Suprapubic skin (tissue), 4 donors: ENCODE results near the gene DIABLO. TPM values are rescaled to one million over a fixed set of nuclear protein-coding genes. Genes with fewer than 3 reads are reported as not detected.

Source experiments
- DNase-seq, 2 donors: peaks; one replicate each; pipeline ENCODE4 v3.0.0-alpha.2; 2019; ENCODE audit warnings: low spot score in 2 of 2
- H3K27ac ChIP-seq: fragments of 200-600 bp; sonication (generic); one replicate; pipeline ENCODE4 v1.5.1; 2019
- H3K27me3 ChIP-seq: fragments of 200-600 bp; sonication (generic); one replicate; pipeline ENCODE4 v1.5.1; 2019
- H3K36me3 ChIP-seq: fragments of 200-600 bp; sonication (generic); one replicate; pipeline ENCODE4 v1.5.1; 2019
- H3K4me1 ChIP-seq: fragments of 200-600 bp; sonication (generic); one replicate; pipeline ENCODE4 v1.5.1; 2019
- H3K4me3 ChIP-seq: fragments of 200-600 bp; sonication (generic); one replicate; pipeline ENCODE4 v1.5.1; 2019; ENCODE audit warnings: mild to moderate bottlenecking
- H3K9me3 ChIP-seq: fragments of 200-600 bp; sonication (generic); one replicate; pipeline ENCODE4 v1.5.1; 2019
- EP300 ChIP-seq: sonication (generic); formaldehyde crosslinking; IDR thresholded peaks from one replicate; pipeline ENCODE4 v1.6.1; 2017; ENCODE audit warnings: antibody characterized with exemption
- POLR2A ChIP-seq, 2 donors: fragments of 450-650 bp; IDR thresholded peaks; one replicate each; pipeline ENCODE4 v1.6.1; 2017; ENCODE audit warnings: antibody characterized with exemption in 2 of 2, mild to moderate bottlenecking in 2 of 2, moderate library complexity in 2 of 2
- POLR2AphosphoS5 ChIP-seq, 3 donors: sonication (generic); formaldehyde crosslinking; IDR thresholded peaks; one replicate each; pipeline ENCODE4 v1.6.1; 2017; ENCODE audit warnings: antibody characterized with exemption in 3 of 3
- WGBS: methylation state at CpG from one replicate; pipeline ENCODE4 v1.1.5; 2018; 5-methylcytosine and 5-hydroxymethylcytosine counted together
- total RNA-seq, 4 donors: library from RNA; depleted of rRNA; stranded (reverse); fragments of >200 nt; gene quantifications; one replicate each; pipeline ENCODE4 v1.1.0, GENCODE V29; 2016
- TF ChIP-seq, protein P1 (sequence below), 2 donors: fragments of 200-600 bp in 1 of 2; fragments of 450-650 bp in 1 of 2; sonication (generic) in 1 of 2; IDR thresholded peaks; one replicate each; pipeline ENCODE4 v1.5.1; 2016 to 2019; ENCODE audit warnings: antibody characterized with exemption in 2 of 2, mild to moderate bottlenecking in 1 of 2, moderate library complexity in 1 of 2

The DIABLO gene
- total RNA-seq, 4 donors from 2014 or later: 33.3 to 58.3 (median 53.3) TPM

DNA sequence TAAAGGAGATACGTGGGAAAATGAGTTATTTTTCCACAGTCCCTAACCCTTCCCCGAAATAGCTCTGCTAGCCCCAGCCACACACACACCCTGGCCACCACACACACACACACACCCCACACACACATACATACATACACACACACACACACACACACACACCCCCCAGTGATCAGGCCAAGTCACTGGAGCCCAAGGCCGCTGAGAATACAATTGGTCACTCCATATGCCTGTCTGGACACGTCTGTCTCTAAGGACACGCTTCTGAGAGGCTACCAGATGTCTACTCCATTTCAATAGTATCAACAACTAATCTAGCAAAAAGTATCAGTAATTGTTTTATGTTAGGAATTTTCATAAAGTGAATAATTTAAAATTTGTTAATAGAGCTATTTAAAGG lies 13.0 kb upstream of the DIABLO start:
- no peak overlapping the region for H3K27ac ChIP-seq
- no peaks in the 10 kb centered on the region for H3K9me3 ChIP-seq
- peaks cover 64% of the 10 kb centered on the region for H3K36me3 ChIP-seq
- H3K4me3 ChIP-seq: no peak overlapping the region
- DNase-seq: no peak
- WGBS: 85% methylated on average over 5 of the region's 5 CpGs
- H3K4me1 ChIP-seq: no peaks in the 10 kb centered on the region
- H3K27me3 ChIP-seq: no peaks in the 10 kb centered on the region
- TF ChIP-seq POLR2A (IDR thresholded peaks at IDR 0.05) (no peak), POLR2AphosphoS5 (IDR thresholded peaks at IDR 0.05) (no peak), EP300 (no peak)
- TF ChIP-seq, protein P1, sequence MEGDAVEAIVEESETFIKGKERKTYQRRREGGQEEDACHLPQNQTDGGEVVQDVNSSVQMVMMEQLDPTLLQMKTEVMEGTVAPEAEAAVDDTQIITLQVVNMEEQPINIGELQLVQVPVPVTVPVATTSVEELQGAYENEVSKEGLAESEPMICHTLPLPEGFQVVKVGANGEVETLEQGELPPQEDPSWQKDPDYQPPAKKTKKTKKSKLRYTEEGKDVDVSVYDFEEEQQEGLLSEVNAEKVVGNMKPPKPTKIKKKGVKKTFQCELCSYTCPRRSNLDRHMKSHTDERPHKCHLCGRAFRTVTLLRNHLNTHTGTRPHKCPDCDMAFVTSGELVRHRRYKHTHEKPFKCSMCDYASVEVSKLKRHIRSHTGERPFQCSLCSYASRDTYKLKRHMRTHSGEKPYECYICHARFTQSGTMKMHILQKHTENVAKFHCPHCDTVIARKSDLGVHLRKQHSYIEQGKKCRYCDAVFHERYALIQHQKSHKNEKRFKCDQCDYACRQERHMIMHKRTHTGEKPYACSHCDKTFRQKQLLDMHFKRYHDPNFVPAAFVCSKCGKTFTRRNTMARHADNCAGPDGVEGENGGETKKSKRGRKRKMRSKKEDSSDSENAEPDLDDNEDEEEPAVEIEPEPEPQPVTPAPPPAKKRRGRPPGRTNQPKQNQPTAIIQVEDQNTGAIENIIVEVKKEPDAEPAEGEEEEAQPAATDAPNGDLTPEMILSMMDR (IDR thresholded peaks at IDR 0.05): no peak

DNA sequence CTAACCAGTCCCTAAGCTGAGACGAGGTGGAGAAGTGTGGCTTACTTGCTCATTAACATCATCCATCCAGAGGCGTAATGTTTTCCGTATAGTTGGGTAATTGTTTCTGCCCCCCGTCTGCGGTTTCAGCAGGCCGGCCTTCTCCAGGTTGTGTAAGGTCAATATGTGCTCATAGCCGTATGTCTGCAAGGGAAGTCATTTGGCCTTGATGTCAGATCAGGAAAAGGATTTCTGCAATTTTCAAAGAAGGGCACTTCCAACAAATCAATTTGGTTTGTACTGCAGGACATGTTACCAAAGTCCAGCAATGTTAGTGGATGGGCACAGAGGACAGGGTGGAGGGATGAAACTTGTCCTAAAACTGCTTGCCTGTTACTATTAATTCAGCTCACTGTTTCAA lies 9.9 kb upstream of the DIABLO start:
- H3K9me3 ChIP-seq: no peaks in the 10 kb centered on the region
- WGBS: 90% methylated on average over 7 of the region's 7 CpGs
- H3K27me3 ChIP-seq: no peaks in the 10 kb centered on the region
- TF ChIP-seq, protein P1 (IDR thresholded peaks at IDR 0.05): no peak
- TF ChIP-seq POLR2AphosphoS5 (IDR thresholded peaks at IDR 0.05) (no peak), POLR2A (IDR thresholded peaks at IDR 0.05) (no peak), EP300 (no peak)
- no peak overlapping the region for H3K27ac ChIP-seq
- no peaks in the 10 kb centered on the region for H3K4me1 ChIP-seq
- peaks cover 67% of the 10 kb centered on the region for H3K36me3 ChIP-seq
- no peak overlapping the region for H3K4me3 ChIP-seq
- DNase-seq: peak in 1 of 2 donors; percentile 9

DNA sequence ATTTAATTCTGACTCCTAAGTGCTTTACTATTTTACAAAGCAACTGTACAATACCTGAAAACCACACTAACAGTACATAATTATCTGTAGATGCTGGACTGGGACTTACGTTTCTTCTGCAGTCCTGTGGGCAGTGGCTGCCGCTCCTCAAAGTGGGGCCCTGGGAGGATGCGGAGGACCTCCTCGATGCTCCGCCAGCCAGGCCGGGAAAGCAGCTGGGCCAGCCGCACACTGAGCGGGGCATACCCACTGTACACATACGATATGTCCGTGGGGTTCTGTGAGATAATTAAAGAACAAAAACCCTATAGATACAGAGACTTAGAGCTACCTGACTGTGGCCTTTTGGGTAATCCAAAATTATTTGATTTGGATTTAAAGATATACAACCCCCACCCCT lies 6.8 kb upstream of the DIABLO start:
- Histone ChIP-seq H3K4me3 (no peak overlapping the region), H3K27me3 (no peaks in the 10 kb centered on the region), H3K36me3 (peaks cover 64% of the 10 kb centered on the region), H3K9me3 (no peaks in the 10 kb centered on the region), H3K4me1 (no peaks in the 10 kb centered on the region), H3K27ac (no peak overlapping the region)
- DNase-seq: no peak
- TF ChIP-seq POLR2AphosphoS5 (IDR thresholded peaks at IDR 0.05) (no peak), POLR2A (IDR thresholded peaks at IDR 0.05) (no peak), EP300 (no peak)
- TF ChIP-seq, protein P1 (IDR thresholded peaks at IDR 0.05): no peak
- WGBS: 94% methylated on average over 10 of the region's 10 CpGs

DNA sequence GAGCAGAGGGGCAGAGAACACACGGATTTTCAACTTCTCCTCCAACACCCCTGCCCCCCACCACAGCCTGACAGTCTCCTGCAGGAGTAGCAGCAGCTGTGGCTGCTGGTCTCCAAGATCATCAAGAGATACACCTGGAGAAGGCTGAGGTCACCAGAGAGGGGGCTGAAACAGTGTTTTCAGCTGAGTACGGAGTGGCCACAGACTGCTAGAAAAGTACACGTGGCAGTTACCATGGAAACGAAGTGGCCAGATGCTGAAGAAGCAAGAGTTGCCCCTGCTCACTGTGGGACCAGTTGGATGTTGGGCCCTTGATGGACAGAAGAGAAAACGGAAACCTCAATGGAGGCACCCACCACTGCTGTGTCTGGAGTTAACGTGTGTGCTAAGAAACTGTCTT lies 4.9 kb upstream of the DIABLO start:
- Histone ChIP-seq H3K27me3 (no peaks in the 10 kb centered on the region), H3K9me3 (no peaks in the 10 kb centered on the region), H3K4me1 (peaks cover 9% of the 10 kb centered on the region), H3K4me3 (no peak overlapping the region), H3K36me3 (peaks cover 53% of the 10 kb centered on the region), H3K27ac (no peak overlapping the region)
- TF ChIP-seq POLR2A (IDR thresholded peaks at IDR 0.05) (no peak), POLR2AphosphoS5 (IDR thresholded peaks at IDR 0.05) (no peak), EP300 (no peak)
- TF ChIP-seq, protein P1 (IDR thresholded peaks at IDR 0.05): no peak
- no peak for DNase-seq
- 78% methylated on average over 6 of the region's 6 CpGs for WGBS

DNA sequence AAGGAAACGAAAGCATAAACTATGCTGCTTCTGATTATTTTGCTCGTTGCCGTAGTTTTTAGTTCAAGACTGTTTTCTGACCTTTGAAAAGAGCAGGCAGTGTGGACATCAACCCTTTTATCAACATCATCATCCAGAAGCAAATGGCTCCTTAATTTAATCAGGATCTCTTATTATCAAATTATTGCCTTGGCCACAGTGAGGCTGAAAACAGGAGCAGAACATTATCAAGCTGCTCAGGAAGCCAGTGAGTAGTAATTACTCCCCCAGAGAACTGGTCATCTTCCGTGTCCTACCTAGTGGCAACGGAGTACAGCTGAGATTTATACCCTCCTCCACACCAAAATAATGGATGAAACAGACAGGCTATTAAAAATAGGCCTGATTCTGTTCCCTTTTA lies 2.2 kb upstream of the DIABLO start:
- Histone ChIP-seq H3K27me3 (no peaks in the 10 kb centered on the region), H3K9me3 (no peaks in the 10 kb centered on the region), H3K4me1 (peaks cover 23% of the 10 kb centered on the region), H3K36me3 (peaks cover 31% of the 10 kb centered on the region), H3K27ac (no peak overlapping the region), H3K4me3 (no peak overlapping the region)
- 90% methylated on average over 5 of the region's 5 CpGs for WGBS
- TF ChIP-seq POLR2A (IDR thresholded peaks at IDR 0.05) (no peak), POLR2AphosphoS5 (IDR thresholded peaks at IDR 0.05) (no peak), EP300 (no peak)
- no peak for DNase-seq

DNA sequence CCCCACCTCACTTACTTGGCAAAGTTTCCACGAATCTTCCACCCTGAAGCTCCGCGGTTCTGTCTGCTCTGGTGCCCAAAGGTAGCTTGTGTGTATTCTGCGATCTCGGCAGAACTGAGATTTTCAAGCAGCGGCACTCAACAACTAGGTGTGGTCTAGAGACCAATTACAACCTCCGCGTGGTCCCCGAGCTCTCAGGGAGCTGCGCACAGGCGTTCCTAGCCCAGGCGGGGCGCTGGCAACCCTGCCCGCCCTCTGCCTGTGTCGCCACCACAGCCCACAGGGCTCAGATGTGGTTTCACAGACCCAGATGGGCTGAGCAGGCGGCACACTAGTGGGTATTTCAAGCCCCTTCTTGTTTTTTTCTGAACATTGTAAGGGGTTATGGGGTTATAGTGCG lies 1.5 kb upstream of the DIABLO start:
- peaks cover 23% of the 10 kb centered on the region for H3K4me1 ChIP-seq
- no peak overlapping the region for H3K27ac ChIP-seq
- H3K4me3 ChIP-seq: no peak overlapping the region
- H3K27me3 ChIP-seq: no peaks in the 10 kb centered on the region
- TF ChIP-seq POLR2A (IDR thresholded peaks at IDR 0.05) (no peak), EP300 (no peak), POLR2AphosphoS5 (IDR thresholded peaks at IDR 0.05) (no peak)
- TF ChIP-seq, protein P1 (IDR thresholded peaks at IDR 0.05): no peak
- no peaks in the 10 kb centered on the region for H3K9me3 ChIP-seq
- peaks cover 29% of the 10 kb centered on the region for H3K36me3 ChIP-seq
- 90% methylated on average over 17 of the region's 17 CpGs for WGBS
- peak in 1 of 2 donors; percentile 64 for DNase-seq
